Muscle layer of colon (tissue), 2 donors: ENCODE measurements around the gene LIMK2.
"Not testable (repeated sequence)": the region's sequence is repeated elsewhere in the genome, so short reads cannot be mapped to it uniquely, and the experiment has no call there.

Experiments used
- H3K27ac ChIP-seq: one replicate; pipeline ENCODE4 v1.7.0; 2013; ENCODE audit warnings: low read depth, mild to moderate bottlenecking, low read length, moderate library complexity
- H3K27me3 ChIP-seq, 2 donors: one replicate each; pipeline ENCODE4 v1.7.0; 2013; ENCODE audit warnings: low read length in 2 of 2, mild to moderate bottlenecking in 2 of 2; ENCODE audit not compliant: insufficient read depth in 2 of 2, control insufficient read depth in 1 of 2
- H3K36me3 ChIP-seq: one replicate; pipeline ENCODE4 v1.7.0; 2013; ENCODE audit warnings: mild to moderate bottlenecking, low read length; ENCODE audit not compliant: insufficient read depth
- H3K4me1 ChIP-seq: one replicate; pipeline ENCODE4 v1.7.0; 2013; ENCODE audit warnings: mild to moderate bottlenecking, low read length; ENCODE audit not compliant: insufficient read depth
- H3K4me3 ChIP-seq, 2 donors: one replicate each; pipeline ENCODE4 v1.7.0; 2013; ENCODE audit warnings: low read length in 2 of 2, low read depth in 1 of 2, mild to moderate bottlenecking in 1 of 2, moderate library complexity in 1 of 2
- H3K9ac ChIP-seq: one replicate; pipeline ENCODE4 v1.7.0; 2013; ENCODE audit warnings: low read length
- H3K9me3 ChIP-seq: one replicate; pipeline ENCODE4 v1.7.0; 2013; ENCODE audit warnings: mild to moderate bottlenecking, low read length
- donor health status: abdominal sarcoma.
- donor health status: Adenocarcinoma of cecum.

LIMK2 gene

DNA sequence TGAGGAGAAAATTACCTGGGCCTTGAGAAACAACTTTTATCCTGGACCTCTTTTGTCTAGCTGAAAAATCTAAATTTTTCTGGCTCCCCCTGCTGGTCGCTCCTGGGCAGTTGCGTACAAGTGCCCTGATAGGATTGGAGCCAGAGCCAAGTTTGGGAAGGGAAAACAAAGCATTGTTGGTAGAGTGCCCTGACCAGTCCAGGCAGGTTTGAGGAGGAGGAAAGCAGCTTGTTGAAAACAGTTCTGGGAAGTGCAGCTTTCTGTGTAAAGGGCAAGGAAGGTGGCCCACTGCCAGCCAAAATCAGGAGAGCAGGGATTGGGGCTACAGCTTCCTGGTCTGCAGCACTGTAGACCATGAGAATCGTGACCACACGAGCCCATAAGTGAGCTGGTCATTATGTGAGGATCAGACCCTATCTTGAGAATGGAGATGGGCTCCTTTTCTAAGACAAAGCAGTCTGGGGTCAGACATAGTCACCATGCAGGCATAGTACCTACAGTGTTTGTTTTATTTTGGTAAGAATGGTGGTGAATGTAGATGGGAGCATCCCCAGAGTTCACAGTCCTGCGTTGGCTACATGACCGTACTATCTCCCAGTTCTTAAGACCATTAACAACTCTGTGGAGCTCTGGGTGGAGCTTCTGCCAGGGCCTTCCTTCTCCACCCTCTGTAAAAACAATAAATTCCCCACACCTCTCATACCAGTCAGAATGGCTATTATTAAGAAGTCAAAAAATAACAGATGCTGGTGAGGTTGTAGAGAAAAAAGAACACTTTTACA, 101.5 kb downstream of the LIMK2 start:
- H3K27me3 ChIP-seq = no peaks in the 10 kb centered on the region
- H3K4me3 ChIP-seq = no peak overlapping the region
- H3K27ac ChIP-seq = no peak overlapping the region
- no peaks in the 10 kb centered on the region for H3K36me3 ChIP-seq
- no peaks in the 10 kb centered on the region for H3K9me3 ChIP-seq
- no peak overlapping the region for H3K9ac ChIP-seq
- H3K4me1 ChIP-seq = peaks cover 7% of the 10 kb centered on the region

DNA sequence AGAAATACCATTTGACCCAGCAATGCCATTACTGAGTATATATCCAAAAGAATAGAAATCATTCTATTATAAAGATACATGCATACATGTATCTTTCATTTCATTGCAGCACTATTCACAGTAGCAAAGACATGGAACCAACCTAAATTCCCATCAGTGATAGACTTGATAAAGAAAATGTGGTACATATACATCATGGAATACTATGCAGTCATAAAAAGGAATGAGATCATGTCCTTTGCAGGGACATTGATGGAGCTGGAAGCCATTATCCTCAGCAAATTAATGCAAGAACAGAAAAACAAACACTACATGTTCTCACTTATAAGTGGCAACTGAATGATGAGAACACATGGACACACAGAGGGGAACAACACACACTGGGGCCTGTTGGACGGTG, 102.1 kb downstream of the LIMK2 start:
- H3K9ac ChIP-seq, H3K4me3 ChIP-seq, H3K36me3 ChIP-seq, H3K27ac ChIP-seq, H3K27me3 ChIP-seq, H3K9me3 ChIP-seq, H3K4me1 ChIP-seq: not testable (repeated sequence)

DNA sequence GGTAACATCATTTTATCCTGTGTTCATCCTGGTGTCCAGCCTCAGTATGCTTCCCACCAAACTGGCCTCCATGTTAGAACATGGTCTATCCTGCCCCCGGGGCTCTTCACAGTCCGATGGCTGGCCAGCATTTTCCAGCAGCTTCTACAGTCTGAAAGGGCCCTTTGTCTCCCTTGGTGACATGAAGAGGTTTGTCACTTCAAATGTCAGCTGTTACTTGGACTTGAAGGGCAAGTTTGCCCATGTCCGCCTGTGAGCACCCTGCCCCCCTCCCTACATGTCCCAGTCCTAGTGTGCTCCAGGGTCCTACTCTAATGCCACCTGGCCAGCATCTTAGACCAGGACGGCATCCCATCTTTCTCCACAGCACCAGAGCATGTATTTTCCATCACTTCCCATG, 109.3 kb downstream of the LIMK2 start:
- H3K4me3 ChIP-seq = no peak overlapping the region
- no peak overlapping the region for H3K27ac ChIP-seq
- H3K4me1 ChIP-seq = no peaks in the 10 kb centered on the region
- H3K9ac ChIP-seq = no peak overlapping the region
- H3K9me3 ChIP-seq = no peaks in the 10 kb centered on the region
- H3K27me3 ChIP-seq = no peaks in the 10 kb centered on the region
- peaks cover 10% of the 10 kb centered on the region for H3K36me3 ChIP-seq

DNA sequence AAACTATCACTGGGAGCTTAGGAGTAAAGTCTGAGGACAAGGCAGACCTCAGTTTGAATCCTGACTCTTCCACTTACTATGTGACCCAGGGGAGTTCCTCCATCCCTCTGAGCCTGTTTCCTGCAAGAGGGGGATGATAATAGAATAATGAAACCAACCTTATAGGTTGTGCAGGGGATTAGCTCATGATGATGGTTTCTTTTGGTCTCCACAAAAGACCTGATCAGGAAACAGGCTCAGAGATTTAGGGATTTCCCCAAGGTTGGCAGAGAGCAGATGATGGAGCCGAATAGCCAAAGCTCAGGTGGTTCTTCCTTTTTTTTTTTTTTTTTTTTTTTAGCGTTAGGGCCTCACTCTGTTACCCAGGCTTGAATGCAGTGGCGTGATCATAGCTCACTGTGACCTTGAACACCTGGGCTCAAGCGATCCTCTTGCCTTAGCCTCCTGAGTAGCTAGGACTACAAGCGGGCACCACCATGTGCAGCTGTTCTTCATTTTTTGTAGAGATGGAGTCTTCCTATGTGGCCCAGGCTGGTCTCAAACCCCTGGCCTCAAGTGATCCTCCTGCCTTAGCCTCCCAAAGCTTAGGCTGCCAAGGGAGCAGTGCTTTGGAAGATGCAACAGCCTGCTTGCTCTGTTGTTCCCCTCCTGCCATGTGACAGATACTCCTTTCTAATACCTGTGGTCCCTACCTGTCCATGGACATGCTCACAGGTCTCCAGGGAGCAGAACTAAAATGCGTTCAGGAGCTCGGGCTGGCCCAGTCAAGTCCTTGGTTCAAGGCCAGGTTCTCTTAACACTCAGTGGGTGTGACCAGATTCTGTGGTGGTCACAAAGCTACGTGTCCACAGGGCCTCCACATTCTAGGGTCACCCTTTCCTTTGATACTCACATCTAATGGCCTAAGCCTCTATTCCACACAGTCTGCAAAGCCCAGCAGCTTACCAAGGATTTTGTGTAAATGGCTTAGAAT, 111.8 kb downstream of the LIMK2 start:
- Histone ChIP-seq H3K27me3 (no peaks in the 10 kb centered on the region), H3K9me3 (no peaks in the 10 kb centered on the region), H3K36me3 (peaks cover 32% of the 10 kb centered on the region), H3K4me1 (no peaks in the 10 kb centered on the region), H3K27ac (no peak overlapping the region), H3K4me3 (no peak overlapping the region), H3K9ac (no peak overlapping the region)

DNA sequence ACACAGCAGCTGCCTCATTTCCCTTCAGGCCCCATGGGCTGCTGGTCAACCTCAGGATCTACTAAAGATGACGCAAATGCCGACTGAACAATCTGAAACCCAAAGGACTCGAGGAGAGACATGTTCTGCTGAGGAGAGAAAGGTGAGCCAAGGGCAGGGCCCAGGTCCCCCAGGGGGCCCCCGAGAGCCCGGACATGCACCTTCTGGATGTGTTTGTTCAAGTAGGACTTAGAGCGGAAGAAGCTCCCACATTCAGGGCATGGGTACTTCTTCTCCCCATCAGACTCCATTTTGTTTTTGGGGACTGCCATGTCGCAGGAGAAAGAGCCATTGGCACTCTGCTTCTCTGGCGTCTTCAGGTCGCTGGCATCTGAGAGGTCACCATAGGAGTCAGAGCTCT, 114.8 kb downstream of the LIMK2 start:
- no peaks in the 10 kb centered on the region for H3K4me1 ChIP-seq
- H3K27me3 ChIP-seq = no peaks in the 10 kb centered on the region
- H3K27ac ChIP-seq = no peak overlapping the region
- no peaks in the 10 kb centered on the region for H3K9me3 ChIP-seq
- peaks cover 50% of the 10 kb centered on the region for H3K36me3 ChIP-seq
- H3K9ac ChIP-seq = no peak overlapping the region
- H3K4me3 ChIP-seq = no peak overlapping the region

DNA sequence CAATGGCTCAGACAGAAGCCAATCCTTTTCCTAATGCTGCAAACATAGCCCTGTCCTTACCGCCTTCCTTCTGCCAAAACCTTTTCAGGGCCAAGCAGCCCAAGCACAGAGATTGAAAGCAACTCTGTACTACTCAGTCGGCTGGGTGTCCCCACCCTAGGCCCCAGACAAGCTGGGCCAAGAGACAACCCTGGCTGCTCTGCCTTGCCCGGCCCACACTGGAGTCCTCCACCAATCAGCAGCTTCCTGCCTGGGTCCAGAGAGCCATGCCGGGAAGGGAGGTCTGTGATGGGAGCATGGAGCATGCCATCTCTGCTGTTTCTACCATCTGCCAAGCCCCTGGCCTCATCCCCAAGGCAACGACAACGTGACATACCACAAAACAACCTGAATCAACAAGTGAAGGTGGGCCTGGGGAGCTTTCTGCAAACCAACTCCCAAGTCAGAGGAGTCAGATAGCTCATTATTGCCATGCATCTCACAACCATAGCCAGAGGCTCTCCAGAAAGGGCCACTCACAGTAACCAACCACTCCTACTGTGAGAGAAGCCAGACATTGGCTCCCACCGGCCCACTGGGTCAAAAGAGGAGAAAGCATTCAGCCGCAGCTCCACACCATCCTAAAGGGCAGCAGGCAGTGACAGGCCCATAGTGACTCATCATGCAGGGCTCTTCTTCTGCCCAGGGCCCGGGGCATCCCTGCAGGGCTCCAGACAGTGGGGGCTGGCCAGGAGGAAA, 115.9 kb downstream of the LIMK2 start:
- Histone ChIP-seq H3K4me1 (no peaks in the 10 kb centered on the region), H3K9me3 (no peaks in the 10 kb centered on the region), H3K9ac (no peak overlapping the region), H3K27me3 (no peaks in the 10 kb centered on the region), H3K36me3 (peaks cover 61% of the 10 kb centered on the region), H3K4me3 (no peak overlapping the region), H3K27ac (no peak overlapping the region)

DNA sequence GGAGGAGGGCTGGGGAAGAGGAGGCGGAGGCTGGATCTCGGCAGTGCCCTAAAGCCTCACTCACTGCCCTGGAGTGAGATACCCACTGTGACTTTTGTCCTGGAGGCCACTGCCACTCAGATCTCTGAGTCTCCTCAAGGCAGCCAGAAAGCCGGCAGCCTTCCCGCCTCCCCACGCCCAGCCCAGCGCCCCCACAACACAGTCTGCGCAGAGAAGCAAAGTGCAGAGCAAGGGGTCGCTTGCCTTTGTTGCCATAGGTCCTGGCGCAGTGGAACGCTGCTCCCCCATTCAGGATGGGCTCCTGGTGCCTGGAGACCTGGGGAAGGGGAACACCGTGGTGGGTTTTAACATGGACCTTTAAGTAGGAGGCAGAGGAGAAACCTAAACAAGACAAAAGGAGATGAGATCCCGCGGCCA, 116.5 kb downstream of the LIMK2 start:
- no peaks in the 10 kb centered on the region for H3K4me1 ChIP-seq
- H3K27me3 ChIP-seq = no peaks in the 10 kb centered on the region
- no peaks in the 10 kb centered on the region for H3K9me3 ChIP-seq
- no peak overlapping the region for H3K4me3 ChIP-seq
- H3K36me3 ChIP-seq = peaks cover 63% of the 10 kb centered on the region
- no peak overlapping the region for H3K27ac ChIP-seq
- H3K9ac ChIP-seq = no peak overlapping the region

DNA sequence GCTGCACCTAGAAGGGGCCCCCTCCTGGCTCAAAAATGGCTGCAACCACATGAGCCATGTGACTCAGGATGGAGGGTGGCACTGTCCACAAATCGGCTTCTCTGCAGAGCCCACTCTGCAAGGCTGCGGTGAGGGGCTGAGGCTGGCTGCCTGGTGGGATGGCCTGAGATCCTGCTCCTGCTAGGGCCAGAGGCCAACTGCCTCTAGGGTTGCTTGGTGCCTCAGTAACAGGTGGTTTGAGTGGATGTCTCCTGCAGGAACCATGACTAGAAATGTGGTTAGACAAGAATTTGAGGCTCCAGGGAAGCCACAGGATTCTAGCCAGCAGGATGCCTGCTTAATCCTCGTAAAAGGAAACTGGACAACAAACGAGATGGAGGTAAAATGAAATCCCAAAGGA, 116.9 kb downstream of the LIMK2 start:
- Histone ChIP-seq H3K27ac (no peak overlapping the region), H3K36me3 (peaks cover 68% of the 10 kb centered on the region), H3K4me1 (peaks cover under 1% of the 10 kb centered on the region), H3K9ac (no peak overlapping the region), H3K27me3 (no peaks in the 10 kb centered on the region), H3K4me3 (no peak overlapping the region), H3K9me3 (no peaks in the 10 kb centered on the region)
